Breast epithelium (tissue), 4 donors: ENCODE measurements around the gene MBTPS1. TPM values are rescaled to one million over a fixed set of nuclear protein-coding genes. Genes with fewer than 3 reads are reported as not detected.

ENCODE experiments used
- DNase-seq, 2 donors: peaks; one replicate each; pipeline ENCODE4 v3.0.0-alpha.2; 2019; ENCODE audit warnings: low spot score in 2 of 2
- H3K27ac ChIP-seq, 2 donors: fragments of 200-600 bp; sonication (generic) in 1 of 2; one replicate each; pipeline ENCODE4 v1.5.1; 2016 to 2019; ENCODE audit warnings: mild to moderate bottlenecking in 1 of 2
- H3K27me3 ChIP-seq, 2 donors: fragments of 200-600 bp; sonication (generic) in 1 of 2; one replicate each; pipeline versions ENCODE4 v1.5.1 to v1.6.0; 2017 to 2019; ENCODE audit warnings: control low read depth in 1 of 2, mild to moderate bottlenecking in 1 of 2
- H3K36me3 ChIP-seq: fragments of 200-600 bp; one replicate; pipeline ENCODE4 v1.5.1; 2019
- H3K4me1 ChIP-seq, 2 donors: fragments of 200-600 bp; sonication (generic); one replicate each; pipeline ENCODE4 v1.5.1; 2016 to 2019; ENCODE audit warnings: control low read depth in 1 of 2
- H3K4me3 ChIP-seq, 3 donors: fragments of 200-600 bp; sonication (generic); 1 replicate in 2 of 3; 2 replicates in 1 of 3; pipeline ENCODE4 v1.5.1; 2016 to 2019; ENCODE audit warnings: mild to moderate bottlenecking in 3 of 3, moderate library complexity in 2 of 3
- H3K9me3 ChIP-seq, 2 donors: fragments of 200-600 bp; sonication (generic) in 1 of 2; one replicate each; pipeline ENCODE4 v1.5.1; 2016 to 2019; ENCODE audit warnings: control low read depth in 1 of 2
- POLR2A ChIP-seq: fragments of 450-650 bp; IDR thresholded peaks from one replicate; pipeline ENCODE4 v1.6.1; 2016; ENCODE audit warnings: antibody characterized with exemption, mild to moderate bottlenecking, moderate library complexity
- POLR2AphosphoS5 ChIP-seq, 3 donors: sonication (generic); formaldehyde crosslinking; IDR thresholded peaks; one replicate each; pipeline ENCODE4 v1.6.1; 2017; ENCODE audit warnings: antibody characterized with exemption in 3 of 3
- intact Hi-C: fragments of 100-400 bp; cut with DNase I; formaldehyde crosslinking; loops from one replicate; pipeline ENCODE4 v1.15.1; 2023; ENCODE audit warnings: low total_unique reads
- total RNA-seq, 3 donors: library from RNA; depleted of rRNA; stranded (reverse); fragments of >200 nt; gene quantifications; one replicate each; pipeline ENCODE4 v1.1.0, GENCODE V29; 2016
- TF ChIP-seq, protein P1 (sequence below), 3 donors: fragments of 450-650 bp; IDR thresholded peaks; one replicate each; pipeline ENCODE4 v1.5.1; 2016 to 2017; ENCODE audit warnings: antibody characterized with exemption in 3 of 3, mild to moderate bottlenecking in 3 of 3, moderate library complexity in 3 of 3

The MBTPS1 gene
- total RNA-seq, 3 donors from 2014 or later = 95.4 to 142 (median 121) TPM

DNA sequence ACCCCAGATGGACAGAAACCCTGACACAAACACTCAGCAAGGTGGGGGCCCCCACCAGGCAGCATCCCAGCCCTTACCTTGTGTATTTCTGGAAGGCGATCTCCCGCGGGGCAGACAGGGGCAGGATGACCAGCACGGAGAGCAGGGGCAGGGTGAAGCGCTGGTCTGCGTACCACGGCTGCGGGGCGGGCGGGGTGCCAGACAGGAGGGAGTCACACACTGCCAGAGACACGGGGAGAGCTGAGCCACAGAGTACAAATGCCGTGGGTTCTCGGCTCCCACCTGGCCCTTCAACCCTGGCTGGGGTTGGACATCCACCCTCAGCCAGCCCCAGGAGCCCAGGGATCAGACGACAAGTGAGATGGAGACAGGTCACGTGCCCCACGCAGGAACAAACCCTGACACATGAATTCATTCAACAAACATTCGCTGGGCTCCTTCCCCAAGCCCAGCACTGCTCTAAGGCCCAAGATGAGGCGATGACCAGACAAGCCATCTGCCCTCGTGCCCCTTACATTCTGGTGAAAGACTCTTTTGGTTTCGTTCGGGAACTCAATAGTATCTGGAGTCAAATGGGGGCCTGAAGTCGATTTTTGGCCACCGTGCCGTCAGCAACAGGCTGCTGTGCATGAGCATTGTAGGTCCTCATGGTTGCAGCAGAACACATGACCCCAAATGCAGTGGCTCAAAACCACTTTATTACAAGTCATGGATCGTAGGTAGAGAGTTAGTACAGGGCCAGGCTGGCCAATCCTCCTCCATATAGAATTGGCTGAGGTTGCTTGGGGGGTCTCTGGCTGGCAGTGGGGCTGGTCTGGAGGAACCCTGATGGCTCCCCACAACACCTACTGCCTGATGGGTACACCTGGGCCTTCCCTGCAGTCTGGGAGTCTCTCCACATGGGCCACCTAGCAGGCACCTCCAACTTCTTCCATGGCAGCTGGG, 83.2 kb downstream of the MBTPS1 start:
- Histone ChIP-seq H3K36me3 (no peaks in the 10 kb centered on the region), H3K27me3 (no peaks in the 10 kb centered on the region), H3K27ac (no peak overlapping the region), H3K4me3 (no peak overlapping the region), H3K9me3 (peaks cover 0 to 3% of the 10 kb centered on the region in 2 donors), H3K4me1 (no peaks in the 10 kb centered on the region)
- no peak for DNase-seq
- intact Hi-C loops = no loop called here
- TF ChIP-seq POLR2AphosphoS5 (IDR thresholded peaks at IDR 0.05) = no peak
- TF ChIP-seq POLR2A = no peak
- TF ChIP-seq, protein P1, sequence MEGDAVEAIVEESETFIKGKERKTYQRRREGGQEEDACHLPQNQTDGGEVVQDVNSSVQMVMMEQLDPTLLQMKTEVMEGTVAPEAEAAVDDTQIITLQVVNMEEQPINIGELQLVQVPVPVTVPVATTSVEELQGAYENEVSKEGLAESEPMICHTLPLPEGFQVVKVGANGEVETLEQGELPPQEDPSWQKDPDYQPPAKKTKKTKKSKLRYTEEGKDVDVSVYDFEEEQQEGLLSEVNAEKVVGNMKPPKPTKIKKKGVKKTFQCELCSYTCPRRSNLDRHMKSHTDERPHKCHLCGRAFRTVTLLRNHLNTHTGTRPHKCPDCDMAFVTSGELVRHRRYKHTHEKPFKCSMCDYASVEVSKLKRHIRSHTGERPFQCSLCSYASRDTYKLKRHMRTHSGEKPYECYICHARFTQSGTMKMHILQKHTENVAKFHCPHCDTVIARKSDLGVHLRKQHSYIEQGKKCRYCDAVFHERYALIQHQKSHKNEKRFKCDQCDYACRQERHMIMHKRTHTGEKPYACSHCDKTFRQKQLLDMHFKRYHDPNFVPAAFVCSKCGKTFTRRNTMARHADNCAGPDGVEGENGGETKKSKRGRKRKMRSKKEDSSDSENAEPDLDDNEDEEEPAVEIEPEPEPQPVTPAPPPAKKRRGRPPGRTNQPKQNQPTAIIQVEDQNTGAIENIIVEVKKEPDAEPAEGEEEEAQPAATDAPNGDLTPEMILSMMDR (IDR thresholded peaks at IDR 0.05) = no peak

DNA sequence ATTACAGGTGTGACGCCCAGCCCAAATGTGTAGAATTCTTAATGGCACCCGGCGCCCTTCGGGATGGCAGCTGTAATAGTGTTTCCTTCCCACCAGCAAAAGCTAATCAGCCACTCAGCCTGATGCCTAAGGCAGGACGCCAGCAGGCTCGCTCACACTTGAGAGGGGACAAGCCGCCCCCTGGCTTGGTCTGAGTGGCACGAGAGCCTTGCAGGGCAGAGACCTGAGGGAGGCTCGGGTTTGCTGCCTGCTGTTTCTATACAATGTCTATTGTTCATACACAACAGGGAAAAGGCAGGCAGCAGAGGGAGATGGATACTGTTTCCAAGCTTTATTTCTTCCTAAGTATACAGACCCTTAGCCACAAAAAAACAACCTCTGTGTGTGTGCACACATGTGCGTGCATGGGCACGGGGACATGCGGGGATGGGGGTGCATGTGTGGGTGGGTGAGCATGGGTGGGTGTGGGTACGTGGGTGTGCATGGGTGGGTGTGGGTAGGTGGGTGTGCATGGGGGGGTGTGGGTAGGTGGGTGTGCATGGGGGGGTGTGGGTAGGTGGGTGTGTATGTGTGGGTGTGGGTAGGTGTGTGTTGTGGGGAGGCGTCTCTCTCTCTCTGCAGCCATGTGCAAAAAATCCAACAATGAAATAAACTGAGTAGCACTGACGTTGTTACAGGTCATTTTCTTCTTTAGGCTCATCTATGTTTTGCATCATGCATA, 84.1 kb downstream of the MBTPS1 start:
- no peaks in the 10 kb centered on the region for H3K27me3 ChIP-seq
- no peak overlapping the region for H3K4me3 ChIP-seq
- DNase-seq = no peak
- no peak overlapping the region for H3K27ac ChIP-seq
- no peaks in the 10 kb centered on the region for H3K4me1 ChIP-seq
- TF ChIP-seq, protein P1 (IDR thresholded peaks at IDR 0.05) = no peak
- TF ChIP-seq POLR2A = no peak
- no peak for TF ChIP-seq POLR2AphosphoS5 (IDR thresholded peaks at IDR 0.05)
- intact Hi-C loops = no loop called here
- no peaks in the 10 kb centered on the region for H3K36me3 ChIP-seq
- H3K9me3 ChIP-seq = peaks cover 0 to 3% of the 10 kb centered on the region in 2 donors

DNA sequence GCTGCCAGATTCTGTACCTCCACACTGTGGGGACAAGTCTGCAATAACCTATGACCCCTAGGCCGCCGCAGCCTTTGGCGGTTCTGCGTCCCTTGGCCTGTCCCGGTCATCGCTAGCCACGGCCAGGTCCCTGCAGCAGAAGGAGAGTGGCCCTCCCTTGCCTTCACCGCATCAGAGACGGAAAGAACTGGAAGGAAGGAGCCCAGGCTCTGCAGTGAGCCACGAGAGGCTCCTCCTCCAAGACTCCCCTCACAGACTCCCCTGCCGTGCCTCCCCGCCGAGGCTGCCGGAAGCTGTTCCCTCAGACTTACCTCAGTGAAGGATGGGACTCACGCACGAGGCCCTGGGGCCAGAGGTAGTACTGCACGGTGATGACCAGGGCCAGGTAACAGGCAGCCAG, 85.2 kb downstream of the MBTPS1 start:
- H3K36me3 ChIP-seq = no peaks in the 10 kb centered on the region
- no peaks in the 10 kb centered on the region for H3K4me1 ChIP-seq
- peaks cover 0 to 3% of the 10 kb centered on the region in 2 donors for H3K9me3 ChIP-seq
- no peaks in the 10 kb centered on the region for H3K27me3 ChIP-seq
- TF ChIP-seq POLR2A (no peak), POLR2AphosphoS5 (IDR thresholded peaks at IDR 0.05) (no peak)
- TF ChIP-seq, protein P1 (IDR thresholded peaks at IDR 0.05) = no peak
- intact Hi-C loops = no loop called here
- H3K27ac ChIP-seq = no peak overlapping the region
- no peak overlapping the region for H3K4me3 ChIP-seq
- DNase-seq = no peak

DNA sequence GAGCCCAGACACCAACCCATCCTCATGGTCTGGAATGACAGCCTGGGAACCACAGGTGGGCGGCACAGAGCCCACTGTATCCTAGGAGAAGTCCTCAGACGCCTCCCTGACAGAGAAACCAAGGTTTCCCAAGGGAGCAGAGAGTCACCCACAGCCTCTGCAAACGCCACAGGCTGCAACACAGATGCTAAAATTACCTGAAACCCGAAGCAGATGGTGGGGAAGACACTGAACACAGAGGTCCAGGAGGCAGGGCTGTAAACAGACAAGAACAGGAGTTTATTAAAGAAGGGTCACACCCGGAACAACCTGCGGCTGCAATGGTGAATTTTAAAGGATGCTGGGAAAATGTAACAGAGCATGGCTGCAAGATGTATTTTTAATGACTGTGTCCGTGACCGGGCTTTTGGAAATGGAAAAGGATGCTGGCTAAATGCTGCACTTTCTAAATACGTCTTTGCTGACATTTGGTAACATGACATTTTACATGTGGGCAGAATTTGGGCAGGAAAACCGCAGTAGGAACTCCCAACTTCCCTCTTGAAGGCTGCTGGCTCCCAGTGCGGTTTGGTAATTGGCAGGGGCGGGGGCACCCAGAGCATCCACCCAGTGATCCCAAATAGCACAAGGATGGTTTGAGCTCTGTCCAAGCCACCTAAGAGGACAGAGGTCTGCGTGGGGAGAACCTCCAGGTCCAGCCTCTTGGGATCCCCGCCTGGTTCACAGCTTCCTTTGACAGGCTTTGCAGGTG, 87.3 kb downstream of the MBTPS1 start:
- H3K9me3 ChIP-seq = no peaks in the 10 kb centered on the region
- H3K4me1 ChIP-seq = no peaks in the 10 kb centered on the region
- H3K4me3 ChIP-seq = no peak overlapping the region
- H3K36me3 ChIP-seq = no peaks in the 10 kb centered on the region
- H3K27me3 ChIP-seq = peaks cover 0 to 3% of the 10 kb centered on the region in 2 donors
- DNase-seq = no peak
- intact Hi-C loops = no loop called here
- H3K27ac ChIP-seq = no peak overlapping the region
- TF ChIP-seq POLR2A = no peak
- no peak for TF ChIP-seq POLR2AphosphoS5 (IDR thresholded peaks at IDR 0.05)
- TF ChIP-seq, protein P1 (IDR thresholded peaks at IDR 0.05) = no peak
